K562 (cell line): Measurements from ENCODE around the gene SPRY2. TPM values are rescaled to one million over a fixed set of nuclear protein-coding genes. Genes with fewer than 3 reads are reported as not detected.
A peak's percentile ranks its signal among the peaks of the same experiment; 100 is the strongest.

Experiments
- E2F3 ChIP-seq: fragments of 250-450 bp; sonication (Bioruptor Pico); IDR thresholded peaks from 2 replicates; pipeline ENCODE4 v1.4.0; 2020; ENCODE audit warnings: mild to moderate bottlenecking
- GABPA ChIP-seq: fragments of 200-800 bp; sonication (Bioruptor generic); conservative IDR thresholded peaks from 2 replicates; pipeline ENCODE4 v1.6.1; 2016; ENCODE audit warnings: low read depth, missing genetic modification characterization, missing compliant biosample characterization
- KDM4B ChIP-seq, 2 experiments: fragments of 450-650 bp in 1 of 2; sonication (generic) in 1 of 2; IDR thresholded peaks; 2 replicates each; pipeline ENCODE4 v1.6.1; 2016 to 2017; ENCODE audit warnings: borderline replicate concordance in 2 of 2, antibody characterized with exemption in 1 of 2, low read depth in 1 of 2, mild to moderate bottlenecking in 1 of 2
- MTA2 ChIP-seq: fragments of 450-650 bp; IDR thresholded peaks from 2 replicates; pipeline ENCODE4 v1.6.1; 2016; ENCODE audit warnings: low read depth
- MTF1 ChIP-seq: fragments of 250-450 bp; sonication (Bioruptor Pico); IDR thresholded peaks from 2 replicates; pipeline ENCODE4 v1.9.0; 2021; ENCODE audit warnings: moderate library complexity, mild to moderate bottlenecking, inconsistent platforms, borderline replicate concordance
- PPARD ChIP-seq: fragments of 250-450 bp; sonication (Bioruptor Pico); IDR thresholded peaks from 2 replicates; pipeline ENCODE4 v1.8.0; 2022; ENCODE audit warnings: inconsistent platforms, mild to moderate bottlenecking, moderate library complexity
- RHOXF2B ChIP-seq: fragments of 250-450 bp; sonication (Bioruptor Pico); conservative IDR thresholded peaks from 2 replicates; pipeline ENCODE4 v1.5.1; 2021
- SAP30 ChIP-seq: fragments of 200-600 bp; sonication (generic); IDR thresholded peaks from 2 replicates; pipeline ENCODE4 v1.6.1; 2012; ENCODE audit warnings: borderline replicate concordance, low read depth, mild to moderate bottlenecking, moderate library complexity, low read length, control low read depth, inconsistent platforms; ENCODE audit not compliant: insufficient read depth, poor library complexity, severe bottlenecking
- SRF ChIP-seq, 2 experiments: fragments of 250-450, 450-650 bp in 1 of 2; sonication (Bioruptor Pico) in 1 of 2; sonication (generic) in 1 of 2; formaldehyde crosslinking; IDR thresholded peaks; 2 replicates each; pipeline versions ENCODE4 v1.5.0 to v1.5.1; 2020 to 2022; ENCODE audit warnings: mild to moderate bottlenecking in 1 of 2, missing genetic modification reagents in 1 of 2
- ZNF143 ChIP-seq: sonication (generic); formaldehyde crosslinking; IDR thresholded peaks from 2 replicates; pipeline ENCODE4 v1.9.0; 2022; ENCODE audit warnings: mild to moderate bottlenecking, missing genetic modification reagents
- ZNF165 ChIP-seq: fragments of 250-450 bp; sonication (Bioruptor Pico); IDR thresholded peaks from 2 replicates; pipeline ENCODE4 v1.4.0; 2020; ENCODE audit warnings: borderline replicate concordance
- ZNF263 ChIP-seq: sonication (generic); formaldehyde crosslinking; IDR thresholded peaks from 2 replicates; pipeline ENCODE4 v1.8.0; 2022; ENCODE audit warnings: mild to moderate bottlenecking, missing genetic modification reagents, borderline replicate concordance
- ZNF311 ChIP-seq: fragments of 250-450 bp; sonication (Bioruptor Pico); IDR thresholded peaks from 2 replicates; pipeline ENCODE4 v1.4.0; 2020; ENCODE audit warnings: mild to moderate bottlenecking, moderate library complexity
- ZNF408 ChIP-seq: fragments of 250-450 bp; sonication (Bioruptor Pico); IDR thresholded peaks from 2 replicates; pipeline ENCODE4 v1.4.0; 2020; ENCODE audit warnings: low read depth, mild to moderate bottlenecking, moderate library complexity
- polyA plus RNA-seq, 8 experiments: library from polyadenylated mRNA; depleted of rRNA in 4 of 8; stranded (reverse) in 5 of 8; unstranded in 3 of 8; fragments of >200 nt; fragmentation: Nextera tagmentation in 2 of 8; fragmentation: Illumina TruSeq in 1 of 8; extraction: Ambion mirVana in 2 of 8; extraction: Trizol in 1 of 8; gene quantifications; 2 replicates each; pipeline versions ENCODE4 v1.2.1 to v1.2.3, GENCODE V29; 2011 to 2014; ENCODE audit warnings: inconsistent platforms in 1 of 8, missing spikeins in 1 of 8
- total RNA-seq, 7 experiments: library from RNA; depleted of rRNA in 6 of 7; stranded (reverse); fragments of >200 nt in 6 of 7; fragmentation: Illumina TruSeq in 2 of 7; extraction: Trizol in 2 of 7; gene quantifications; 2 replicates each; pipeline versions ENCODE4 v1.2.1 to v1.2.3, GENCODE V29; 2011 to 2021; ENCODE audit warnings: low replicate concordance in 1 of 7
- TF ChIP-seq, protein P1 (sequence below): fragments of 250-450 bp; sonication (Bioruptor Pico); IDR thresholded peaks from 2 replicates; pipeline ENCODE4 v1.6.1; 2021; ENCODE audit warnings: mild to moderate bottlenecking
- TF ChIP-seq, protein P2 (sequence below): IDR thresholded peaks from 3 replicates; pipeline ENCODE4 v1.6.1; 2011; ENCODE audit warnings: borderline replicate concordance, mild to moderate bottlenecking, moderate library complexity; ENCODE audit not compliant: insufficient read length; ENCODE audit errors: extremely low read depth
- TF ChIP-seq, protein P3 (sequence below): fragments of 450-650 bp; conservative IDR thresholded peaks from 2 replicates; pipeline ENCODE4 v1.6.1; 2016; ENCODE audit warnings: missing genetic modification characterization, low read depth, mild to moderate bottlenecking, control low read depth, missing compliant biosample characterization
- TF ChIP-seq, protein P4 (sequence below): sonication (generic); formaldehyde crosslinking; IDR thresholded peaks from 2 replicates; pipeline ENCODE4 v1.8.0; 2022; ENCODE audit warnings: mild to moderate bottlenecking, missing genetic modification reagents
- TF ChIP-seq, protein P5 (sequence below): fragments of 250-450 bp; sonication (Bioruptor Pico); IDR thresholded peaks from 2 replicates; pipeline ENCODE4 v1.8.0; 2021; ENCODE audit warnings: borderline replicate concordance, mild to moderate bottlenecking, moderate library complexity; ENCODE audit not compliant: poor library complexity, severe bottlenecking

Gene SPRY2
- total and polyA plus RNA-seq, 9 of the 15 experiments (the other 6 are each of a cell fraction or from before 2014, with no cell fraction given) = 1.8 to 7.8 (median 3.4) TPM

DNA sequence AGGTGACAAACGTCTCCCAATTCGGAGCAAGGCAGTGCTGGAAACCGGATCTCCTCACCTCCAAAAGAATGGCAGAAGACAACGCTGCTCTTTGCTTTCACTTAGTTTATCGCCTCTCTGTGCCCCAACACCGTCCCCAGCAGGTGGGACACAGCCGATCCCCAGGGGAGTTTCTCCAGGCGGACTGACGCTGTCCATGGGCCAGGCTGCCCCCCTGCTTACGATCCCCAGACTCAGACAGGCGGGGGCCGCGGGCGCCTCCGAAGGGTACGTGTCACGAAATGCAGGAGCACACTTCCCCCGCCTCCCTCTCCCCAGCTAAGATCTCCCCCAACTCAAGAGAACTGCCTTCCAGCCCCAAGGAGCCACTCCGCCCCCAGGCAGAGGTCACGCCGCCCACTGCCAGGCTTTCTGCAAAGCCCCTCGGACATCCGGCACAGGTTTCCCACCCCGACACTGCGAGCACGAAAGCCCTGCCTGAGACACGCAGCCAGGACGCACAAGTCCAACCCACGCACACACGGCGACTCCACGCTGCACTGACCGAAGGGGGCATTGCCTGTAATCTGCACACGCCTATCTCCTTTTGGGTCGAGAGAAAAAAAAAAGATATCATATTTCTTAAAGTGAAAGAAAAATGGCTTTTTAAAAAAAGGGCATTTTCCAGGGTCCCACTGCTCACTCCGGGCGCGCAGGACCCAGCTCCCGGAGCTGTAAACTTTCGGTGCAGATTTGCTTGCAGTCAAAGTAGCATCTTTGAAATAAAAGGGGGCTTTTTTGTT, 2.0 kb downstream of the SPRY2 start (continued):
- TF ChIP-seq, protein P1, sequence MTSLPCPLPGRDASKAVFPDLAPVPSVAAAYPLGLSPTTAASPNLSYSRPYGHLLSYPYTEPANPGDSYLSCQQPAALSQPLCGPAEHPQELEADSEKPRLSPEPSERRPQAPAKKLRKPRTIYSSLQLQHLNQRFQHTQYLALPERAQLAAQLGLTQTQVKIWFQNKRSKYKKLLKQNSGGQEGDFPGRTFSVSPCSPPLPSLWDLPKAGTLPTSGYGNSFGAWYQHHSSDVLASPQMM = no peak
- no peak for TF ChIP-seq RHOXF2B (CRISPR knock-in tag)
- TF ChIP-seq PPARD (CRISPR knock-in tag) = no peak
- peak in 1 of 2 experiments; percentile 79; a peak in 1 of 4 replicates for TF ChIP-seq KDM4B (IDR thresholded peaks at IDR 0.05; ENCODE audit: borderline replicate concordance in 2 of 2, low read depth in 1 of 2)
- no peak for TF ChIP-seq SAP30
- TF ChIP-seq ZNF143 = no peak
- TF ChIP-seq, protein P2, sequence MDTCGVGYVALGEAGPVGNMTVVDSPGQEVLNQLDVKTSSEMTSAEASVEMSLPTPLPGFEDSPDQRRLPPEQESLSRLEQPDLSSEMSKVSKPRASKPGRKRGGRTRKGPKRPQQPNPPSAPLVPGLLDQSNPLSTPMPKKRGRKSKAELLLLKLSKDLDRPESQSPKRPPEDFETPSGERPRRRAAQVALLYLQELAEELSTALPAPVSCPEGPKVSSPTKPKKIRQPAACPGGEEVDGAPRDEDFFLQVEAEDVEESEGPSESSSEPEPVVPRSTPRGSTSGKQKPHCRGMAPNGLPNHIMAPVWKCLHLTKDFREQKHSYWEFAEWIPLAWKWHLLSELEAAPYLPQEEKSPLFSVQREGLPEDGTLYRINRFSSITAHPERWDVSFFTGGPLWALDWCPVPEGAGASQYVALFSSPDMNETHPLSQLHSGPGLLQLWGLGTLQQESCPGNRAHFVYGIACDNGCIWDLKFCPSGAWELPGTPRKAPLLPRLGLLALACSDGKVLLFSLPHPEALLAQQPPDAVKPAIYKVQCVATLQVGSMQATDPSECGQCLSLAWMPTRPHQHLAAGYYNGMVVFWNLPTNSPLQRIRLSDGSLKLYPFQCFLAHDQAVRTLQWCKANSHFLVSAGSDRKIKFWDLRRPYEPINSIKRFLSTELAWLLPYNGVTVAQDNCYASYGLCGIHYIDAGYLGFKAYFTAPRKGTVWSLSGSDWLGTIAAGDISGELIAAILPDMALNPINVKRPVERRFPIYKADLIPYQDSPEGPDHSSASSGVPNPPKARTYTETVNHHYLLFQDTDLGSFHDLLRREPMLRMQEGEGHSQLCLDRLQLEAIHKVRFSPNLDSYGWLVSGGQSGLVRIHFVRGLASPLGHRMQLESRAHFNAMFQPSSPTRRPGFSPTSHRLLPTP = no peak
- no peak for TF ChIP-seq SRF (CRISPR knock-in tag; IDR thresholded peaks at IDR 0.05)
- TF ChIP-seq, protein P3, sequence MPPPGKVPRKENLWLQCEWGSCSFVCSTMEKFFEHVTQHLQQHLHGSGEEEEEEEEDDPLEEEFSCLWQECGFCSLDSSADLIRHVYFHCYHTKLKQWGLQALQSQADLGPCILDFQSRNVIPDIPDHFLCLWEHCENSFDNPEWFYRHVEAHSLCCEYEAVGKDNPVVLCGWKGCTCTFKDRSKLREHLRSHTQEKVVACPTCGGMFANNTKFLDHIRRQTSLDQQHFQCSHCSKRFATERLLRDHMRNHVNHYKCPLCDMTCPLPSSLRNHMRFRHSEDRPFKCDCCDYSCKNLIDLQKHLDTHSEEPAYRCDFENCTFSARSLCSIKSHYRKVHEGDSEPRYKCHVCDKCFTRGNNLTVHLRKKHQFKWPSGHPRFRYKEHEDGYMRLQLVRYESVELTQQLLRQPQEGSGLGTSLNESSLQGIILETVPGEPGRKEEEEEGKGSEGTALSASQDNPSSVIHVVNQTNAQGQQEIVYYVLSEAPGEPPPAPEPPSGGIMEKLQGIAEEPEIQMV (tag) = no peak
- TF ChIP-seq, protein P4, sequence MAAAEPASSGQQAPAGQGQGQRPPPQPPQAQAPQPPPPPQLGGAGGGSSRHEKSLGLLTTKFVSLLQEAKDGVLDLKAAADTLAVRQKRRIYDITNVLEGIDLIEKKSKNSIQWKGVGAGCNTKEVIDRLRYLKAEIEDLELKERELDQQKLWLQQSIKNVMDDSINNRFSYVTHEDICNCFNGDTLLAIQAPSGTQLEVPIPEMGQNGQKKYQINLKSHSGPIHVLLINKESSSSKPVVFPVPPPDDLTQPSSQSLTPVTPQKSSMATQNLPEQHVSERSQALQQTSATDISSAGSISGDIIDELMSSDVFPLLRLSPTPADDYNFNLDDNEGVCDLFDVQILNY (CRISPR knock-in tag) = no peak
- TF ChIP-seq ZNF311 (CRISPR knock-in tag) = no peak
- TF ChIP-seq ZNF408 (CRISPR knock-in tag) = no peak
- no peak for TF ChIP-seq GABPA (tag)
- no peak for TF ChIP-seq MTF1 (CRISPR knock-in tag)
- TF ChIP-seq ZNF263 = no peak
- no peak for TF ChIP-seq E2F3 (CRISPR knock-in tag)
- no peak for TF ChIP-seq MTA2
- no peak for TF ChIP-seq ZNF165 (CRISPR knock-in tag)
- TF ChIP-seq, protein P5, sequence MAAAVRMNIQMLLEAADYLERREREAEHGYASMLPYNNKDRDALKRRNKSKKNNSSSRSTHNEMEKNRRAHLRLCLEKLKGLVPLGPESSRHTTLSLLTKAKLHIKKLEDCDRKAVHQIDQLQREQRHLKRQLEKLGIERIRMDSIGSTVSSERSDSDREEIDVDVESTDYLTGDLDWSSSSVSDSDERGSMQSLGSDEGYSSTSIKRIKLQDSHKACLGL (CRISPR knock-in tag) = no peak
